Motor neuron (in vitro differentiated cells): ENCODE measurements around the gene TBC1D2B. TPM values are rescaled to one million over a fixed set of nuclear protein-coding genes. Genes with fewer than 3 reads are reported as not detected.
"Not testable (repeated sequence)": the region's sequence is repeated elsewhere in the genome, so short reads cannot be mapped to it uniquely, and the experiment has no call there.

Source experiments
- ATAC-seq, 8 experiments: fragments of 200-7000 bp; cut with Tn5 transposase; replicated peaks in 6 of 8; 2 replicates each; pipeline ENCODE4 v1.8.0; 2021; ENCODE audit warnings: mild to moderate bottlenecking in 8 of 8, moderate library complexity in 8 of 8
- H3K27ac ChIP-seq, 2 donors: fragments of 250-450 bp; sonication (Bioruptor Pico); 2 replicates each; pipeline ENCODE4 v1.9.0; 2021; ENCODE audit warnings: antibody characterized with exemption in 2 of 2, mild to moderate bottlenecking in 2 of 2, moderate library complexity in 1 of 2
- H3K4me1 ChIP-seq, 2 donors: fragments of 250-450 bp; sonication (Bioruptor Pico); replicated peaks in 1 of 2; 2 replicates each; pipeline ENCODE4 v1.6.1; 2021; ENCODE audit warnings: antibody characterized with exemption in 2 of 2, mild to moderate bottlenecking in 2 of 2, moderate library complexity in 1 of 2
- H3K4me3 ChIP-seq, 5 donors: fragments of 250-450 bp; sonication (Bioruptor Pico); 2 replicates each; pipeline ENCODE4 v1.9.0; 2021; ENCODE audit warnings: antibody characterized with exemption in 5 of 5, mild to moderate bottlenecking in 5 of 5, moderate library complexity in 4 of 5
- WGBS, 10 experiments: fragments of 450-650 bp; shearing (Covaris generic); methylation state at CpG; one replicate each; pipeline ENCODE4 v1.0.0; 2022; 5-methylcytosine and 5-hydroxymethylcytosine counted together
- in situ Hi-C, 9 experiments: fragments of 400-800 bp; cut with MboI; loops; one replicate each; pipeline ENCODE4 v1.15.0; 2021; ENCODE audit warnings: low sequenced_read_pairs in 9 of 9, low pct_unique_long_range_greater_than_20kb in 2 of 9; ENCODE audit not compliant: unreplicated experiment in 9 of 9
- total RNA-seq, 8 experiments: library from RNA; unstranded; fragments of 300-600 nt; gene quantifications; 2 replicates each; pipeline versions ENCODE4 v1.2.3 to v1.2.4, GENCODE V29; 2022

TBC1D2B gene
- total RNA-seq, 8 experiments from 2014 or later: 7.0 to 44.5 (median 16.0) TPM

DNA sequence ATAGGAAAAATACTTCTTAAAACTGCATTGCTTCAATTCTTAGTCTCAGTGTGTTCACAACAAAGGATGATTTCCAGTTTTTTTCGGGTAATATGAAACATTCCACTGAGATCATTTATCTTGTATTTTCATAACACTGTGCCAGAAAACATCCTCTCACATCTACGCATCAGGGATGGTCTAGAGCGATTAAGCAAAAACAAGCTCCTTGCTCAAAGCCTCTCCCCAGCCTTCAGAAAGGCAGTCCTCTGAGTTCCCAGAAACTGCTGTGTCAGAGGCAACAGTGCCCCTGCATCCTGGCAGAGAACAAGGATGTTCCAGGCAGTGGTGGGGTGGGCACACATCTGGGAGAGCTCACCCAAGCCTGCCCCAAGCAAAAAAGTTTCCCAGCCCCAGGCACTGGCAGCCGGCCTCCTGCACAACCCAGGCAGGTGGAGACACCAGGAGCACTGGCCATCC lies 80.8 kb downstream of the TBC1D2B start:
- H3K4me1 ChIP-seq, in situ Hi-C loops, ATAC-seq, H3K4me3 ChIP-seq, H3K27ac ChIP-seq: not testable (repeated sequence)
- 14 to 85% (median 60%) methylated on average over 1 to 3 of the region's 4 CpGs; no CpG with 5 or more reads in 3 of the 10 experiments for WGBS, 10 experiments

DNA sequence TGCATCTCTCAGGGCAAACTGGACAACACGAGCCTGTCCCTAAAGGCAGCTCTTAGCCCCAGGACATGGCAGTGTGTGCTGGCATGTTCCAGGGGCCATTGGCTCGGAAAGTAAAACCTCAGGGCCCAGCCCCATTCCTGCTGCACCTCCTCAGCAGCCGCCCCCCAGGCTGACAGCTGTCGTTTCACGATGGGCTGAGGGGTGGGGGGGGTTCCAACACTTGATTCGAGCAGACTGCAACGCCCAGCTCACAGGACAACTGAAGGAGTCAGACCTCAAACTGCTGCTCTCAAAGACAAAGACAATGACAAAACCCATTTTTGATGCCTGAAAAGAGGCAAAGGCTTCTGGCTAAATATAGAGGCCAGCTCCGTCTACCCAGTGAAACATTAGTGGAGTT lies 81.3 kb downstream of the TBC1D2B start:
- peak in 2 of 8 experiments; percentile 8 to 22 for ATAC-seq
- in situ Hi-C loops: not testable (repeated sequence)

DNA sequence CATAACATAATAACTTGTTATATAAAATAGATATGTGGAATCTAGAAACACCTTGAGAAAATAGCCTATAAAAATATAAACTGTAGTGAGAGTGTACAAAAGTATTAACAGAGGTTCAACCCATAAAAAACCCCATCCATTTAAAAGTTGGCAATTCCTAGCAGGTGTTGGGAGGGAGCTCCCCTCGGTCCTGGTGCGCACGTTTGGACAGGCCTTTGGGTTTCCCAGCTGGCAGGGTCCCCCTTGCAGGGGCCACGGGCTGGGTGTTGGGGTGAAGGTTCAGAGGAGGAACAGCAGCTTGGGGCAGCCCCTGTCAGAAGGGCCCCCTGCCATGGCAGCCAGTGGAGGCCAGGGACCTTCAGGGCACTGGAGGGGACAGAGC lies 82.0 kb downstream of the TBC1D2B start:
- H3K4me1 ChIP-seq, H3K4me3 ChIP-seq, H3K27ac ChIP-seq, ATAC-seq, in situ Hi-C loops: not testable (repeated sequence)
- 100% methylated on average over 2 of the region's 4 CpGs; no CpG with 5 or more reads in 9 of the 10 experiments for WGBS, 10 experiments

More for the DNA sequence above, 81.3 kb downstream of the TBC1D2B start:
- H3K27ac ChIP-seq, H3K4me1 ChIP-seq, H3K4me3 ChIP-seq: not testable (repeated sequence)
- WGBS, 10 experiments: 31 to 80% (median 76%) methylated on average over 1 to 3 of the region's 8 CpGs; no CpG with 5 or more reads in 6 of the 10 experiments

DNA sequence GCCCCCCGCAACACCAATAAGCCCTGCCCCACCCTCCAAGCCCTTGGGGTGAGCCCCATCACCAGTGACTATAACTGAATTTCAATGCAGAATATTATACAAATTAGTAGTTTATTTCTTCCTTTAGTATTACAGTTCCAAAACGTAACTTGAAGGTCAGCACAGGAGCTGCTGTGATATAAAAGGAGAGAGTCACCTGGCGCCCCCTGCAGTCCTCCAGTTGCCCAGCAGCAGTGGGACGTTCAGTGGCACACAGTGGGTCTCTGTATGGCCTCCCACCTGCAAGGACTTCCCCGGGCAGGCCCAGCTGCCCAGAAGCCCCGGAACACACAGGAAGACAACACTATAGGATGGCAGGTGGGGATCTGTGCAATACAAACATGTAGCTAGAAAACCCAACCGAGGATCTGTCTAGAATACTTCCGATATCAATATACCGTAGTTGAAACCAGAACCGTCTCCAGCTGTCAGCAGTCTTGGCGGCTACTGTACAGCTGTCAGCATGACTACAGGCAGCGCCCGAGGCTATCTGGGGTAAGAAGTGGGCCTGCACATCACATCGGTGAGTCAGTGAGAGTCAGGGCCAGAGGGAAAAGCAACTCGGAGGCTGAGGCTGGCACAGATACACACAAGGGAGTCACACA lies 82.5 kb downstream of the TBC1D2B start:
- H3K27ac ChIP-seq, in situ Hi-C loops, H3K4me1 ChIP-seq, H3K4me3 ChIP-seq: not testable (repeated sequence)
- ATAC-seq: peak in 2 of 8 experiments; percentile 4 to 25
- no CpG with 5 or more reads among the region's 15 CpGs for WGBS, 10 experiments

DNA sequence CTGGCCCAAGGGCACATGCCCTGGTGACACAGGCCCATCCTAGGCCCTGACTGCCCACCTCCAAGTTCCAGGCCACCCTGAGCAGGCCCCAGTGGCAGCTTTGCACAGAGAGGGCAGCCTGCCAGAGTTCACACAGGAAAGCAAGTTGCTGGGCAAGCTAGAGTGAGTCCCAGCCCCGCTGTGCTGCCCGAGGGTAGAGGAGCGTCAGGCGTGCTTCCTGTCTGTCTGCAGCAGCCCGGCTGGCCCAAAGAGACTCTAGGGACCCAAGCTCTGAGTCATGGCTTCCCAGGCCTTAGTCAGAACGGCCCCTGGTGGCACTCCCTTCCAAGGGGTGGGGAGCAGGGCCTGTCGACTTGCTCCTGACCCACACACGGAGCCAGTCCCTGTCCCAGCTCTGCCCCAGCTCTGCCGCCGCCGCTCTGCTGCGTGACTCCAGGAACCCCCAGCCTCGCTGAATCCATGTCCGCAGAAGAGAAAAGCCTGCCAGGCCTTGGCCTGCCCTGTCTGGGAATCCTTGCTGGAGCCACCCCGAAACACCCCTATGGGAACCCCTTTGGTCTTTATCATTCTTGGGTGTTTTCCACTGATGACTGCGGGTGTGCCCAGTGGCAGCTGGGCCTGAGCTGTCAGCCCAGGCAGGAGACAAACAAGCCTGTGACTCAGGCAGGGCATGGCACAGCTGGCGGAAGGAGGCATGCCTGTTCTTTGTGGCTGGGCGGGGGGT lies 83.4 kb downstream of the TBC1D2B start:
- in situ Hi-C loops, H3K4me3 ChIP-seq, H3K27ac ChIP-seq: not testable (repeated sequence)
- ATAC-seq: peak; percentile 35 to 82 (median 60)
- 0 to 100% (median 90%) methylated on average over 1 to 6 of the region's 18 CpGs; no CpG with 5 or more reads in 7 of the 10 experiments for WGBS, 10 experiments
- peaks cover 10 to 11% of the 10 kb centered on the region in 2 donors for H3K4me1 ChIP-seq

DNA sequence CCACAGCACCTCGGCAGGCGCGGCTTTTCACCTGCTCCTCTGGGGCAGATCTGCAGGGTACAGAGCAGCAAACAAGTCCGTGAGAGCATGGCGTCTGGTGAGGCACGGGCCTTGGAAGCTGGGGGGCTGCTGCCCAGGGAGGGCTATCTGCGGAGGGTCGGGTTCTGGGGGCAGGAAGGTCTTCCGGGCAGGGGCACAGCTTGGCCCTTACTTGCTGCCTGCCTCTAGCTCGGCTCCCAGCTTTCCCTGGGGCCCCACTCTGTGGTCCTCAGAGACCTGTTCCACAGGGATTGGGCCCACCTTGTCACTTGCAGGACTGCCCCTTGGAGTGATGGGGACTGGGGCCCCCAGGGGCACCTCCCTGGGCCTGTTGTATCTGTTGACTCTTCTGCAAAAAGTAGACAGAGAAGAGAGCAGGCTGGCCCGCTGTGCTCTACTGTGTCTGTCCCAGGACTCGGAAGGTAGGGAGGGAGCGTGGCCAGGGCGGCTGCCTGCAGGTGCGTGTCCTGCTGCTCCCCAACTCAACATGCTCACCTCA lies 84.1 kb downstream of the TBC1D2B start:
- H3K4me1 ChIP-seq: peaks cover 10 to 11% of the 10 kb centered on the region in 2 donors
- in situ Hi-C loops: no loop called here
- H3K4me3 ChIP-seq: no peak overlapping the region
- no peak overlapping the region for H3K27ac ChIP-seq
- 90 to 100% methylated on average over 2 to 3 of the region's 15 CpGs; no CpG with 5 or more reads in 8 of the 10 experiments for WGBS, 10 experiments
- no peak for ATAC-seq

DNA sequence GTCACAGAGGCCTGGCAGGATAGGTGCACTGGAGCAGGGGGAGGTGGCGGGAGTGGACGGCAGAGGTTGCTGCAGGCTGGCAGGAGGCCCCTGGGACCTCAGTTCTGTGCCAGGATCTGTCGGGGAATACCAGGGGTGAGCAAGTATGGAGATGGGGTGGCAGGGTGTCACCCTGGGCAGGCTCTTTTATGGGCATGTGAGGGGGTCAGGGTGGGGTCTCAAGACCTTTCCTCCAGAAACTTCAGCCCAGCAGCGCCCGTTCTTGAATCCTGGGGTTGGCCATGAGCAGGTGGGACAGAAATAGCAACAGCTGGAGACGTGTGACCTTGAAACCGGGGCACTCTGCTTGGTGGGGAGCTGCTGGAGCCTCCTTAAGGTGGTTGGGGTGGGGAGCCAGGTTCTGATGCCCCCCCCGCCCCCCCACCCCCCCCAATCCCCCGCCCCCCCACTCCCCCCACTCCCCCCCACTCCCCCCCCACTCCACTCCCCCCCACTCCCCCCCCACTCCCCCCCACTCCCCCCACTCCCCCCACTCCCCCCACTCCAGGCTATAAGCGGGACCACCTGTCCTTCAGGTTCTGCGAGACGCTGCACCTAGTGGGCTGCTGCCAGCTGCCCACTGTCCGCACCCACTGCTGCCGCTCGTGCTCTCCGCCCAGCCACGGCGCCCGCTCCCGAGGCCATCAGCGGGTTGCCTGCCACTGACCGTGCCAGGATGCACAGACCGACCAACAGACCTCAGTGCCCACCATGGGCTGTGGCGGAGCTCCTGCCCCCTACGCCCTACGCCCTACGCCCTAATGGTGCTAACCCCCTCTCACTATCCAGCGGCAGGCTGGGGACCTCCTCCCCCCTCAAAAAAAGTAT lies 84.9 kb downstream of the TBC1D2B start:
- ATAC-seq: no peak
- in situ Hi-C loops: no loop called here
- H3K4me3 ChIP-seq: no peak overlapping the region
- peaks cover 11 to 13% of the 10 kb centered on the region in 2 donors for H3K4me1 ChIP-seq
- 86 to 100% (median 94%) methylated on average over 1 to 3 of the region's 28 CpGs; no CpG with 5 or more reads in 6 of the 10 experiments for WGBS, 10 experiments
- H3K27ac ChIP-seq: no peak overlapping the region

DNA sequence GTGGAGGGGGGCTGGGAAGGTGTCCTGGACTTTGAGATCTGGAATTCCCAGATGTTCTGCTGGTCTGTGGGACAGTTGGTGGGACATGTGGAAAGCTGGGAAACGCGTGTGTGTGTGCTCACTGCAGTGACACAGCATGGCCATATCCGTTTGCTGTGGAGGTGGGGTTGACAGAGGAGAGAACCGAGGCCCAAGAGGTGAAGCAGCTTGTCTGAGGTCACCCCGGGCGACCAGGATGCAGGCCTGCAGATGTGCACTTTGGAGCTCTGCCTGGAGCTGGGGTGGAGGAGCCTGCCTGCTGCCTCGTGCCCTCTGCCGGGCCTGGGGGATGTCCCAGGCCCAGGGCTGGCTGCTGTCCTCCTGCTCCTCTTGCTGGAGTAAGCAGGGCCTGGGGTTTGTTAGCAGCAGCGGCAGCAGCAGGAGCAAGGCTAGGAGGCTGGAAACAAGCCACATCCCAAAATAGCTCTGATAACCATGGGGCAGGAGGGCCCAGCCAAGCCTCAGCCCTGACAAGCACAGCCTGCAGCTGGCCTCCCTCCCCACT lies 85.8 kb downstream of the TBC1D2B start:
- peaks cover 17 to 19% of the 10 kb centered on the region in 2 donors for H3K4me1 ChIP-seq
- H3K27ac ChIP-seq, in situ Hi-C loops, H3K4me3 ChIP-seq: not testable (repeated sequence)
- 80 to 83% (median 80%) methylated on average over 1 of the region's 9 CpGs; no CpG with 5 or more reads in 7 of the 10 experiments for WGBS, 10 experiments
- ATAC-seq: peak in 3 of 8 experiments; percentile 3 to 16 (median 7)

DNA sequence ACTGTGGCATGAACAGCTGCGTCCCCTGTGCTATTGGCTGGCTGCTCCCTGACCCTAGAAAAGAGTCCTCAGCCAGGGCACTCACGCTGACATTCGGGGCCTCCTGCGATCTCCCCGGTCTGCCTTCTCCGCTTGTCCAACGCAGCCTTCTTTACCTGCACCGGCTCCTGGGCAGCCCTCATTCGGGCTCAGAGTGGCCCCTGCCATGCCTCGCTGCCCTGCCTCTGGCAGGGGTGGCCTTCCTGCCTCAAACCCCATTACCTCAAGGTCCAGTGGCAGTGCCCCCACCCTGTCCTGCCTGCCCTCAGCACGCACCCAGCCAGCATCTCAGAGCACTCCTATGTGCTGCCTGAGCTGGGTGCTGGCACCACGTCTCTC lies 86.5 kb downstream of the TBC1D2B start:
- no peak overlapping the region for H3K4me3 ChIP-seq
- peak overlapping the region; percentile 27 to 53 for H3K27ac ChIP-seq
- H3K4me1 ChIP-seq: peaks cover 17 to 19% of the 10 kb centered on the region in 2 donors
- ATAC-seq: no peak
- WGBS, 10 experiments: 47 to 85% methylated on average over 3 to 4 of the region's 12 CpGs; no CpG with 5 or more reads in 8 of the 10 experiments
- in situ Hi-C loops: no loop called here

DNA sequence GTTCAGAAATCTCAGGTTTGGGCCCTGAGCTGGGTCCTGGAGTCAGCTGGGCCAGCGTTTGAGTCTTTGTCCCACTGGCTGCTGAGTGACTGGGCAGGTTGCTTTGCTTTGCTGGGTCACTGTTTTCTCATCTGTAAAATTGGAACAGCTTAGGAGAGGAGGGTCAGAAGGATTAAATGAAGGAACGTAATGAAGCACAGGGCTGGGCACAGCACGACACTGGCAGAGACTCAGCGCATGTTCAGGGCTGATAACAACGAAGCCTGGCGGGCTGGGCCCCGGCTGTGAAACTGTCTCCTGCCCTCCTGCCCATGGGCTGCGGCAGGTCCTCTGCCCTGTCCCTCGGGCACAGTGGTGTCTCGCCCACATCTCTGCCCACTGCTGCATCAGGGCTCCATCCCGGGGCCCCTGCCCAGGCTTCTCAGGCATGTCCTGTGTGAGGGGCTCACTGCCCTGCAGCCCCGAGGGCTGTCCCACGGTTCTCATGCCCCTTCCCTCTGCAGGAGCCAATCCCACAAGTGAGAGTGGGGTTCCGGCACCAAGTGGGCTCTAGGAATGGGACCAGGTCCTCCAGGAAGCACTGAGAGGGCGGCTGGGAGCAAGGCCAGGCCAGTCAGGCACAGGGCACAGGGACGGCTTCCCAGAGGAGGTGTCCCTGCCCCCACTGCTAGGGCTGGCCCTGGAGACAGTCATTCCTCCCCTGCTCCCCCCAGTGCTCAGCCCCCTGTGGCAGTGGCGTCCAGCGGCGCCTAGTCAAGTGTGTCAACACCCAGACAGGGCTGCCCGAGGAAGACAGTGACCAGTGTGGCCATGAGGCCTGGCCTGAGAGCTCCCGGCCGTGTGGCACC lies 88.0 kb downstream of the TBC1D2B start:
- 78 to 90% (median 83%) methylated on average over 2 to 4 of the region's 22 CpGs; no CpG with 5 or more reads in 7 of the 10 experiments for WGBS, 10 experiments
- ATAC-seq: no peak
- H3K4me3 ChIP-seq: no peak overlapping the region
- H3K4me1 ChIP-seq: peaks cover 17 to 19% of the 10 kb centered on the region in 2 donors
- peak overlapping the region in 1 of 2 donors; percentile 40 for H3K27ac ChIP-seq
- in situ Hi-C loops: no loop called here

DNA sequence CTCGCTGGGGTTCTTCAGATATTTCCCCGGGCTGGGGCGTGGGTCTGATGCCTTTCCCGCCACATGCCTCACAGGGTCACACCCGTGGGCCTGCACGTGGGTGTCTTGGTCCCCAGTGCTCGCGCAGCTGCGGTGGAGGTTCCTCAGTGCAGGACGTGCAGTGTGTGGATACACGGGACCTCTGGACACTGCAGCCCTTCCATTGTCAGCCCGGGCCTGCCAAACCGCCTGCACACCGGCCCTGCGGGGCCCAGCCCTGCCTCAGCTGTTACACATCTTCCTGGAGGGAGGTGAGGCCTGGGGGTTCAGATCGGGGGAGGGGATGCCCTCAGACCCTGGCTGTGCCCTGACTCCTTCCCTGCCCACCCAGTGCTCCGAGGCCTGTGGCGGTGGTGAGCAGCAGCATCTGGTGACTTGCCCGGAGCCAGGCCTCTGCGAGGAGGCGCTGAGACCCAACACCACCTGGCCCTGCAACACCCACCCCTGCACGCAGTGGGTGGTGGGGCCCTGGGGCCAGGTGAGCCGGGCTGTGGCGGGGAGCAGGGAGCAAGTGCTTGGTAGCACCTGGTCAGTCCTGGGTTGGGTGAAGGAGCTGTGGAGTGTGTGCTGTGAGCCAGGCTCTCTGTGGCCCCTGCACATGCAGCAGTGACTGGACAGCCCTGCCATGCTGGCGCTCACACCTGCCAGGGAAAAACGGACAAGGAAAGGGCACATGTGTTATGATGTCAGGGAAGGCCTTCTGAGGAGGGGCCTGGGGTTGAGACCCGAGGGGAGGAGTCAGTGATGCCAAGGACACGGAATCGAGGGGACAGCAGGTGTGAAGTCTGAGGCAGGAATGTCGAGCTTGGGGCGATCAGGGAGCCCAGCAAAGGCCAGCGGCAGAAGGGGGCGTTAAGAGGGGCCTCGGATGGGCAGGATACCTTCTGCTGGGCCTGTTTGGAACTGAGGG lies 88.9 kb downstream of the TBC1D2B start:
- in situ Hi-C loops: no loop called here
- peaks cover 17 to 19% of the 10 kb centered on the region in 2 donors for H3K4me1 ChIP-seq
- H3K4me3 ChIP-seq: no peak overlapping the region
- WGBS, 10 experiments: 0 to 100% (median 71%) methylated on average over 1 to 5 of the region's 34 CpGs; no CpG with 5 or more reads in 6 of the 10 experiments
- ATAC-seq: peak in 2 of 8 experiments; percentile 3 to 14
- no peak overlapping the region for H3K27ac ChIP-seq
